DOHH2 (cell line): Measurements from ENCODE around the gene RAD9A.

Experiments
- CTCF ChIP-seq: fragments of 200-600 bp; sonication (generic); IDR thresholded peaks from one replicate; pipeline ENCODE4 v1.5.1; 2014; ENCODE audit warnings: antibody characterized with exemption, mild to moderate bottlenecking, low read depth, low read length; ENCODE audit not compliant: poor library complexity, severe bottlenecking
- EZH2phosphoT487 ChIP-seq: fragments of 200-600 bp; sonication (generic); IDR thresholded peaks from 2 replicates; pipeline ENCODE4 v1.6.1; 2017; ENCODE audit warnings: borderline replicate concordance, mild to moderate bottlenecking, antibody characterized with exemption, low read length, moderate library complexity, mixed read lengths

- no peak for TF ChIP-seq CTCF
- no peak for TF ChIP-seq EZH2phosphoT487
Measured at GRCh38 chr11:67369275-67369674, 22.5 kb upstream of the RAD9A start.
